Mesendoderm (in vitro differentiated cells): ENCODE results near the gene WDFY2.

ENCODE experiments used
- DNase-seq: peaks from one replicate; pipeline ENCODE4 v3.0.0; 2013
- H2AK5ac ChIP-seq: 2 replicates; pipeline ENCODE4 v1.6.1; 2013; ENCODE audit warnings: low read length, inconsistent platforms
- H2BK120ac ChIP-seq: 2 replicates; pipeline ENCODE4 v1.6.1; 2013; ENCODE audit warnings: low read depth, mild to moderate bottlenecking, low read length, moderate library complexity, mixed read lengths
- H2BK15ac ChIP-seq: replicated peaks from 2 replicates; pipeline ENCODE4 v1.6.1; 2013; ENCODE audit warnings: low read depth, mild to moderate bottlenecking, moderate library complexity
- H2BK5ac ChIP-seq: 2 replicates; pipeline ENCODE4 v1.6.1; 2013; ENCODE audit warnings: low read length, inconsistent platforms
- H3K18ac ChIP-seq: 2 replicates; pipeline ENCODE4 v1.6.1; 2013; ENCODE audit warnings: mild to moderate bottlenecking, low read length, mixed read lengths
- H3K23ac ChIP-seq: one replicate; pipeline ENCODE4 v1.6.1; 2013; ENCODE audit warnings: low read length
- H3K27ac ChIP-seq: 2 replicates; pipeline ENCODE4 v1.5.1; 2013; ENCODE audit warnings: low read depth, mild to moderate bottlenecking, inconsistent platforms, low read length, moderate library complexity
- H3K27me3 ChIP-seq: 2 replicates; pipeline ENCODE4 v1.6.1; 2013; ENCODE audit warnings: low read length, control low read depth, mild to moderate bottlenecking, inconsistent platforms; ENCODE audit not compliant: insufficient read depth, poor library complexity
- H3K36me3 ChIP-seq: 2 replicates; pipeline ENCODE4 v1.6.1; 2013; ENCODE audit warnings: low read length, inconsistent platforms; ENCODE audit not compliant: control insufficient read depth, insufficient read depth
- H3K4ac ChIP-seq: one replicate; pipeline ENCODE4 v1.6.1; 2013; ENCODE audit warnings: low read depth, mild to moderate bottlenecking, low read length, moderate library complexity
- H3K4me1 ChIP-seq: 2 replicates; pipeline ENCODE4 v1.6.1; 2013; ENCODE audit warnings: low read depth, low read length, inconsistent platforms; ENCODE audit not compliant: control insufficient read depth
- H3K4me2 ChIP-seq: 2 replicates; pipeline ENCODE4 v1.6.1; 2013; ENCODE audit warnings: low read length
- H3K4me3 ChIP-seq: 2 replicates; pipeline ENCODE4 v1.5.1; 2013; ENCODE audit warnings: mild to moderate bottlenecking, low read length
- H3K56ac ChIP-seq: one replicate; pipeline ENCODE4 v1.6.1; 2013; ENCODE audit warnings: low read length
- H3K79me1 ChIP-seq: 2 replicates; pipeline ENCODE4 v1.6.1; 2013; ENCODE audit warnings: low read length, inconsistent platforms
- H3K79me2 ChIP-seq: 2 replicates; pipeline ENCODE4 v1.6.1; 2013; ENCODE audit warnings: mild to moderate bottlenecking, low read length; ENCODE audit not compliant: control insufficient read depth, insufficient read depth
- H3K9ac ChIP-seq: 2 replicates; pipeline ENCODE4 v1.6.1; 2013; ENCODE audit warnings: low read length, inconsistent platforms
- H4K5ac ChIP-seq: one replicate; pipeline ENCODE4 v1.6.1; 2013; ENCODE audit warnings: low read length
- H4K8ac ChIP-seq: one replicate; pipeline ENCODE4 v1.6.1; 2013; ENCODE audit warnings: low read depth, mild to moderate bottlenecking, control low read depth, low read length, moderate library complexity
- WGBS: extraction: QIAGEN DNeasy Blood & Tissue Kit; methylation state at CpG from one replicate; pipeline ENCODE4 v1.1.7; 2013; ENCODE audit warnings: low lambda C conversion rate, missing lambda C conversion rate; ENCODE audit not compliant: insufficient coverage; ENCODE audit errors: extremely low coverage; 5-methylcytosine and 5-hydroxymethylcytosine counted together

Gene WDFY2

DNA sequence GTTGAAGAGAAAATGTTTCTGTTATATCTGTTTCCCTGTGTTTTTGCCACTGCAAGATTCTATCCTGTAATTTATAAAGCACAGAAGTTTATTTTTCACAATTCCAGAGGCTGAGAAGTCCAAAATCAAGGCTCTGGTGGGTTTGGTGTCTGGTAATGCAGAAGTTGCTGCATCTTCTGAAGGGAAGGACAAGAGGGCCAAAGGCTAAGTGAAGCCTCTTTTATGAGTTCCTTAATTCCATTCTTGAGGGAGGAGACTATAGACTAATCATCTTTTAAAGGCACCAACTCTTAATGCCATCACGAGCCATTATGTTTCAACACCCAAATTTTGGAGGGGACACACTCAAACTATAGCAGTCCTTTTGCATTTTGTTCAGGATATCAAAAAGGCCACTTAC is 34.1 kb upstream of the WDFY2 start:
- WGBS = no CpG with 5 or more reads among the region's 1 CpG
- H2BK120ac ChIP-seq = no peak overlapping the region
- H2BK5ac ChIP-seq = no peak overlapping the region
- H3K79me2 ChIP-seq = no peaks in the 10 kb centered on the region
- H3K4me1 ChIP-seq = no peaks in the 10 kb centered on the region
- H3K9ac ChIP-seq = no peak overlapping the region
- H3K4me3 ChIP-seq = no peak overlapping the region
- H2BK15ac ChIP-seq = no peak overlapping the region
- no peak overlapping the region for H3K4me2 ChIP-seq
- no peak overlapping the region for H4K5ac ChIP-seq
- no peaks in the 10 kb centered on the region for H3K36me3 ChIP-seq
- no peaks in the 10 kb centered on the region for H3K79me1 ChIP-seq
- H3K4ac ChIP-seq = no peak overlapping the region
- no peak overlapping the region for H3K23ac ChIP-seq
- no peak overlapping the region for H3K27ac ChIP-seq
- H3K27me3 ChIP-seq = no peaks in the 10 kb centered on the region
- H3K18ac ChIP-seq = no peak overlapping the region
- no peak overlapping the region for H2AK5ac ChIP-seq
- H4K8ac ChIP-seq = no peak overlapping the region
- no peak for DNase-seq
- H3K56ac ChIP-seq = no peak overlapping the region

DNA sequence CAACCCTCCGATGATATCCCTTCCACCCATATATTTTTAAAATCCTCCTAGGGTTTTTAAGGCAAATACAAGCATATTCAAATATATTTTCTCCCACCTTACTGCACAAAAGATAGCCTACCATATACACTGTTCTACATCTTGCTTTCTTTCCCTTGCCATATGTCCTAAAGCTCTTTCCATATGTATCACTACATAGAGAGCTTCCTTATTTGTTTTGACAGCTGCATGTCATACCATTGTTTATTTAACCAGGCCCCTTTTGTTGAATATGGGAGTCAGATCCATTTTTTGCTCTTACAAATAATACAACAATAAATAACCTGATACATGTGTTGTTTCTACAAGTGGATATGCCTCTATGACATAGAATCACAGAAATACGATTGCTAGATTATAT is 32.8 kb upstream of the WDFY2 start:
- Histone ChIP-seq H4K8ac (no peak overlapping the region), H2BK15ac (no peak overlapping the region), H3K79me2 (no peaks in the 10 kb centered on the region), H3K56ac (no peak overlapping the region), H3K79me1 (no peaks in the 10 kb centered on the region), H3K18ac (no peak overlapping the region), H3K9ac (no peak overlapping the region), H3K36me3 (no peaks in the 10 kb centered on the region), H3K27ac (no peak overlapping the region), H3K4me3 (no peak overlapping the region), H3K27me3 (no peaks in the 10 kb centered on the region), H3K4me1 (no peaks in the 10 kb centered on the region), H4K5ac (no peak overlapping the region), H2BK120ac (no peak overlapping the region), H2AK5ac (no peak overlapping the region), H3K4me2 (no peak overlapping the region), H3K4ac (no peak overlapping the region), H3K23ac (no peak overlapping the region), H2BK5ac (no peak overlapping the region)
- WGBS = no CpG with 5 or more reads among the region's 2 CpGs
- DNase-seq = no peak

GRCh38 chr13:51552027-51552426 is 32.2 kb upstream of the WDFY2 start:
- H3K4ac ChIP-seq = no peak overlapping the region
- H3K79me1 ChIP-seq = no peaks in the 10 kb centered on the region
- no peak overlapping the region for H2BK120ac ChIP-seq
- no peak overlapping the region for H3K27ac ChIP-seq
- WGBS = no CpG with 5 or more reads among the region's 2 CpGs
- no peaks in the 10 kb centered on the region for H3K36me3 ChIP-seq
- no peak overlapping the region for H3K56ac ChIP-seq
- H2AK5ac ChIP-seq = no peak overlapping the region
- H3K4me1 ChIP-seq = no peaks in the 10 kb centered on the region
- H3K18ac ChIP-seq = no peak overlapping the region
- no peak overlapping the region for H4K5ac ChIP-seq
- DNase-seq = no peak
- H3K27me3 ChIP-seq = no peaks in the 10 kb centered on the region
- H3K79me2 ChIP-seq = no peaks in the 10 kb centered on the region
- H3K9ac ChIP-seq = no peak overlapping the region
- H2BK15ac ChIP-seq = no peak overlapping the region
- H3K23ac ChIP-seq = no peak overlapping the region
- H3K4me2 ChIP-seq = no peak overlapping the region
- no peak overlapping the region for H4K8ac ChIP-seq
- no peak overlapping the region for H2BK5ac ChIP-seq
- no peak overlapping the region for H3K4me3 ChIP-seq

- Histone ChIP-seq H2BK15ac (no peak overlapping the region), H3K36me3 (no peaks in the 10 kb centered on the region), H3K79me2 (no peaks in the 10 kb centered on the region), H3K18ac (no peak overlapping the region), H3K4ac (no peak overlapping the region), H3K27ac (no peak overlapping the region), H2AK5ac (no peak overlapping the region), H3K9ac (no peak overlapping the region), H2BK120ac (no peak overlapping the region), H3K23ac (no peak overlapping the region), H3K4me1 (no peaks in the 10 kb centered on the region), H3K27me3 (no peaks in the 10 kb centered on the region), H4K8ac (no peak overlapping the region), H4K5ac (no peak overlapping the region), H3K4me3 (no peak overlapping the region), H3K79me1 (no peaks in the 10 kb centered on the region), H3K56ac (no peak overlapping the region), H2BK5ac (no peak overlapping the region), H3K4me2 (no peak overlapping the region)
- DNase-seq = no peak
- WGBS = no CpG with 5 or more reads among the region's 2 CpGs
Measured at GRCh38 chr13:51553531-51553930, 30.7 kb upstream of the WDFY2 start.

- Histone ChIP-seq H3K27me3 (no peaks in the 10 kb centered on the region), H4K5ac (no peak overlapping the region), H3K4me3 (no peak overlapping the region), H3K79me2 (no peaks in the 10 kb centered on the region), H2BK120ac (no peak overlapping the region), H3K79me1 (no peaks in the 10 kb centered on the region), H2BK15ac (no peak overlapping the region), H4K8ac (no peak overlapping the region), H3K4me2 (no peak overlapping the region), H3K27ac (no peak overlapping the region), H3K36me3 (no peaks in the 10 kb centered on the region), H3K4ac (no peak overlapping the region), H3K9ac (no peak overlapping the region), H3K4me1 (no peaks in the 10 kb centered on the region), H2BK5ac (no peak overlapping the region), H3K18ac (no peak overlapping the region), H3K56ac (no peak overlapping the region), H3K23ac (no peak overlapping the region), H2AK5ac (no peak overlapping the region)
- WGBS = no CpG with 5 or more reads among the region's 7 CpGs
- no peak for DNase-seq
Measured at GRCh38 chr13:51556740-51557139, 27.5 kb upstream of the WDFY2 start.

DNA sequence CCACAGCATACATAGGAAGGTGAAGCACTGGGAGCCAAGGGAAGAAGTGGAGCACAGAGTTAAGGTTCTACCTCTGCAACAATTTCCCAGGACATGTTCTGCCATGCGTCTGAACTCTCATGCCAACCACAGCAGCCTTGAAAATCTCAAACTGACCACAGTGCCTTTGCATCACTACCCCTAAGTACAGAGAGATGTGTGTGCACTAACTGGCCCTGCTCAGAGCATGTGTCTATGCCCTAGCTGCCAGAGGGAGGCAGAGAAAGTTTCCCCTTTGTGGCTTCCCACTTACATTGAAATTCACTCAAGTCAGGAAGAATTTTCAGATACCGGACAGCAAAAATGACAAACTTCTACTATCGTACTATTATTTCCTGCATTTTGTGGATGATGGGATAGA is 26.8 kb upstream of the WDFY2 start:
- Histone ChIP-seq H3K4ac (no peak overlapping the region), H3K4me1 (no peaks in the 10 kb centered on the region), H3K4me3 (no peak overlapping the region), H3K18ac (no peak overlapping the region), H3K23ac (no peak overlapping the region), H3K79me1 (no peaks in the 10 kb centered on the region), H3K36me3 (no peaks in the 10 kb centered on the region), H4K5ac (no peak overlapping the region), H3K27me3 (no peaks in the 10 kb centered on the region), H4K8ac (no peak overlapping the region), H2BK5ac (no peak overlapping the region), H2AK5ac (no peak overlapping the region), H3K27ac (no peak overlapping the region), H2BK15ac (no peak overlapping the region), H3K9ac (no peak overlapping the region), H3K56ac (no peak overlapping the region), H3K79me2 (no peaks in the 10 kb centered on the region), H2BK120ac (no peak overlapping the region), H3K4me2 (no peak overlapping the region)
- WGBS = no CpG with 5 or more reads among the region's 3 CpGs
- no peak for DNase-seq
